ENCODE data around the gene SIRPA.

SIRPA gene

GRCh38 chr20:1944345-1945091, 49.3 kb downstream of the SIRPA start:
- TF ChIP-seq, protein P1, sequence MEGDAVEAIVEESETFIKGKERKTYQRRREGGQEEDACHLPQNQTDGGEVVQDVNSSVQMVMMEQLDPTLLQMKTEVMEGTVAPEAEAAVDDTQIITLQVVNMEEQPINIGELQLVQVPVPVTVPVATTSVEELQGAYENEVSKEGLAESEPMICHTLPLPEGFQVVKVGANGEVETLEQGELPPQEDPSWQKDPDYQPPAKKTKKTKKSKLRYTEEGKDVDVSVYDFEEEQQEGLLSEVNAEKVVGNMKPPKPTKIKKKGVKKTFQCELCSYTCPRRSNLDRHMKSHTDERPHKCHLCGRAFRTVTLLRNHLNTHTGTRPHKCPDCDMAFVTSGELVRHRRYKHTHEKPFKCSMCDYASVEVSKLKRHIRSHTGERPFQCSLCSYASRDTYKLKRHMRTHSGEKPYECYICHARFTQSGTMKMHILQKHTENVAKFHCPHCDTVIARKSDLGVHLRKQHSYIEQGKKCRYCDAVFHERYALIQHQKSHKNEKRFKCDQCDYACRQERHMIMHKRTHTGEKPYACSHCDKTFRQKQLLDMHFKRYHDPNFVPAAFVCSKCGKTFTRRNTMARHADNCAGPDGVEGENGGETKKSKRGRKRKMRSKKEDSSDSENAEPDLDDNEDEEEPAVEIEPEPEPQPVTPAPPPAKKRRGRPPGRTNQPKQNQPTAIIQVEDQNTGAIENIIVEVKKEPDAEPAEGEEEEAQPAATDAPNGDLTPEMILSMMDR (IDR thresholded peaks at IDR 0.05; ENCODE audit: low read depth, low read length, missing control alignments): no peak
- no peak for DNase-seq (ENCODE audit: extremely low read depth, low read depth)
- no peak overlapping the region for H3K4me3 ChIP-seq (replicated peaks; ENCODE audit: low read depth, low read length)

- TF ChIP-seq, protein P1 (IDR thresholded peaks at IDR 0.05; ENCODE audit: low read depth, low read length, missing control alignments): no peak
- DNase-seq (ENCODE audit: extremely low read depth, low read depth): no peak
These were observed 50.0 kb downstream of the SIRPA start for GRCh38 chr20:1945134-1945618.

GRCh38 chr20:1945660-1946059, 50.5 kb downstream of the SIRPA start:
- TF ChIP-seq, protein P1 (IDR thresholded peaks at IDR 0.05; ENCODE audit: low read depth, low read length, missing control alignments): no peak
- DNase-seq (ENCODE audit: extremely low read depth, low read depth): no peak
- no peak overlapping the region for H3K4me3 ChIP-seq (replicated peaks; ENCODE audit: low read depth, low read length)

More at GRCh38 chr20:1945134-1945618, 50.0 kb downstream of the SIRPA start:
- H3K4me3 ChIP-seq (replicated peaks; ENCODE audit: low read depth, low read length): no peak overlapping the region

DNA sequence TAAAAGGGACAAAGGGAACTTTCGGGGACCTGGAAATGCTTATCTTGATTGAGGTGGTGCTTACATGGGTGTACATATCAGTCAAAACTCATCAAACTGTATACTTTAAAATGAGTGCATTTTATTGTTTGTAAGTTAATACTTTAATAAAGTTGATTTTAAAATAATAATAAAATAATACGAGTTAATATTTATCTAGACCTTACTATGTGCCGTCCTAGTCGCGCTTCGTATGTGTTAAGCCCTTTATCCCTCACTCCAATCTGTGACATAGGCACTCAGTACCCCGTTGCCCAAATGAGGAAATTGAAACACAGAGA, 51.2 kb downstream of the SIRPA start:
- H3K4me3 ChIP-seq (replicated peaks; ENCODE audit: low read depth, low read length): no peak overlapping the region
- DNase-seq (ENCODE audit: extremely low read depth, low read depth): no peak
- TF ChIP-seq, protein P1 (IDR thresholded peaks at IDR 0.05; ENCODE audit: low read depth, low read length, missing control alignments): no peak

DNA sequence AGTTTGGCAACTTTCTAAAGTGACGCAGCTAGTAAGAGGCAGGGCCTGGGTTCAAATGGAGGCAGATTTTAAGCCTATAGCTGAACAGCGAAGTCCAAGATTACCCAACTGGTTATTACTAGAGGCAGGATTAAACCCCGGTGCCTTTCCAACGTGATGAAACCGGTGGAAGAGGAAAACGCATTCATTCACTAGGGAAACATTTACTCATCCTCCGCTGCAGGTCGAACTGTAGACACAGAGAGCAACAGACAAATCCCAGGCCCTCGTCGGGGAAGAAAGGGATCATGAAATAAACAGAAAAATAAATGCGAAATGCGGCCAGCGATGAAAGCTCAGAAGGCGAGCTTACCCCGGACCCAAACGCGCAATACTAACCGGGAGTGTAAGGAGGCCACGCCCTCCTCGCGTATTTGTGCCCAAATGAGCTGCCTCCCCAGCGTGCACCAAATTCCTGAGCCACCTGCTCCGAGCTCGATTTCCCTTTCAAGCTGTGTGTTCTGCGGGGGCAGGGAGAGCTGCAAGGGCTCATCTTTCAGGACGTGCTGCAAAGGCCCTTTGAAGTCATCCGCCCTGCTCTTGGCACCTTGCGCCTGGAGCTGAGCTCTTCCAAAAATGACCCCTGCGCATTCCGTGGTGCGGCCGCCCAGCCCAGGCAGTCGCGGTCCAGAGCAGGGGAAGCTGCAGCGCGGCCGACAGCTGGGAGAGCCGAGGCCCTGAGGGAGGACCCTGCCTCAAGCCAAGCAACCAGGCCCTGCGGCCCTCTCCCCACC, 51.7 kb downstream of the SIRPA start:
- TF ChIP-seq, protein P1 (IDR thresholded peaks at IDR 0.05; ENCODE audit: low read depth, low read length, missing control alignments): no peak
- H3K4me3 ChIP-seq (replicated peaks; ENCODE audit: low read depth, low read length): no peak overlapping the region
- DNase-seq (ENCODE audit: extremely low read depth, low read depth): no peak

- no peak for DNase-seq (ENCODE audit: extremely low read depth, low read depth)
- TF ChIP-seq, protein P1 (IDR thresholded peaks at IDR 0.05; ENCODE audit: low read depth, low read length, missing control alignments): no peak
- H3K4me3 ChIP-seq (replicated peaks; ENCODE audit: low read depth, low read length): no peak overlapping the region
These were observed 52.3 kb downstream of the SIRPA start for GRCh38 chr20:1947535-1947846.
